HG03175 (cell line): ENCODE results near the gene KCNC3.

Experiments used
- ATAC-seq: cut with Tn5 transposase; IDR thresholded peaks from one replicate; pipeline ENCODE4 v1.9.1; 2021; ENCODE audit warnings: mild to moderate bottlenecking, moderate library complexity; ENCODE audit not compliant: unreplicated experiment

KCNC3 gene

DNA sequence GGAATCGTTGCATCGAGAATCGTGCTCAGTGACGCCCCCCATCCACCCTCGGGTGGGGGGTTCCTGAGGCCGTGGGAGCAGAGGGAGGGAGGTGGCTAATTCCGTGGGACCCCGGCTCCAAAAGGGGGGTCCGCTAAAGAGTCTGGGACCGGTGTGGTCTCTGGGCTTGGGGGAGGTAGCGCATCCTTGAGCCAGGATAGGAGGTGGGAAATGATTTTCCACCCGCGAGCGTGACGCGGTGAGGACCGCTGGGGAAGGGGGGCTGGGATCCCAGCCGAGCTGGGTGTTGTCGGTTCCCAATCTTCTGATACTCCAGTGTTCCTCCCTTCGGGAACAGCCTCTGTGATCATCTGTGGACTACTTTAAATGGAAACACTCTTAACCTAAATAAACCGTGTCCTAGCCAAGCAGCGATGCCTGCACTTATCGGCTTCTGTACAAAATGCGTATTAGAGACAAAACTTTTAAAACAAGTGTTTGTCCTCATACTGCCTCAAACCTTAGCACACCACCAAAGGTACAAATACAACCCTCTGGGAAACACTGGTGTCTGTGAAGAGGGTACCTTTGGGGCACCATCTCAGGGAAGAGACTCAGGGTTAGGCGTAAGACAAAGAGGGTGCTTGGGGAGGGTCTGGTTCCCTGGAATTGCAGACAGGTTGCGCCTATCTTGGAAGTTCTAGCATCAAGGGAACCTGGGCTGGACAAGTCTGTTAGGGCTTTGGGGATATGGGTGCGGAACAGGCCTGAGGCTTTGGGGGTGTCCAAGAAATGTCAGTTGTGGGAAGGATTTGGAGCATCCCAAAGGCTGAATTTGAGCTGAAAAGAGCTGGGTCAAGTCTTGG lies 16.0 kb downstream of the KCNC3 start:
- no peak for ATAC-seq

DNA sequence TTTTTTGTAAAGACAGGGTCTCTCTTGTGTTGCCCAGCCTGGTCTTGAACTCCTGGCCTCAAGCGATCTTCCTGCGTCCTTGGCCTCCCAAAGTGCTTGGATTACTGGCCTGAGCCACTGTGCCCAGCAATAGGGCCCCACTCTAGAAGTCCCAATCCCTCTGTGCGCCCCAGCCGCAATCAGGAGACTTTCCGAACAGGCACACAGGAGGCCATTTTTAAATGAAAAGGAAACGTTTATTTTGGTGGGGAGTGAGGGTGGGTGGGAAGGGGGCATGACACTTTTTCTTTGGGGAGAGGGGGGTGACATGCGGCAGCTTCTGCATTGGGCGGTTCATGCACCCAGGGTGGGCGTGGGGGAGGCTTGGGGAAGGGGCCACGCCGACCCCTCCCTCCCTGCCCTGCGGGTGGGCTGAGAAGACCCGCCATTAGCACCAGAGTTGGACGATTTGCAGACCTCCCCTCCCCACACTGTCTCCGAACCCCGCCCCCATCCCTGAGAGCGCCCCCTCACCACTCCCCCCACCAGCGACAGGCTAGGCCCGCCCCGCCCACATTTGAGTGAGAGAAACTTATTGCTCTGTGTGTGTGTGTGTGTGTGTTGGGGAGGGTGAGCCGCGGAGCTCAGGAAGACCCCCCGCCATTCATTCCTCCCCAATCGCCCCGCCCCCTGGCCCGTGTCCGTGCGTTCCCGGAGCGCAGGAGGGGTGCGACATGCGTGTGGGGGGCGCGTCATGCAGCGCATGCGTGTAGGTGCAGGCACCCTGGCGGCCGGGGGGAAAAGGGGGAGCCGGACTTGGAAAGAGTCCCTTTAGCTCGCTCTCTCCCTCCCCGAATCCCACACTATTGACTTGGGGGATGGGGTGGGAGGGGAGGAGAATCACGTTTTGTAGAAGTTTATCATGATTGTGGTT lies 17.2 kb downstream of the KCNC3 start:
- ATAC-seq: no peak

DNA sequence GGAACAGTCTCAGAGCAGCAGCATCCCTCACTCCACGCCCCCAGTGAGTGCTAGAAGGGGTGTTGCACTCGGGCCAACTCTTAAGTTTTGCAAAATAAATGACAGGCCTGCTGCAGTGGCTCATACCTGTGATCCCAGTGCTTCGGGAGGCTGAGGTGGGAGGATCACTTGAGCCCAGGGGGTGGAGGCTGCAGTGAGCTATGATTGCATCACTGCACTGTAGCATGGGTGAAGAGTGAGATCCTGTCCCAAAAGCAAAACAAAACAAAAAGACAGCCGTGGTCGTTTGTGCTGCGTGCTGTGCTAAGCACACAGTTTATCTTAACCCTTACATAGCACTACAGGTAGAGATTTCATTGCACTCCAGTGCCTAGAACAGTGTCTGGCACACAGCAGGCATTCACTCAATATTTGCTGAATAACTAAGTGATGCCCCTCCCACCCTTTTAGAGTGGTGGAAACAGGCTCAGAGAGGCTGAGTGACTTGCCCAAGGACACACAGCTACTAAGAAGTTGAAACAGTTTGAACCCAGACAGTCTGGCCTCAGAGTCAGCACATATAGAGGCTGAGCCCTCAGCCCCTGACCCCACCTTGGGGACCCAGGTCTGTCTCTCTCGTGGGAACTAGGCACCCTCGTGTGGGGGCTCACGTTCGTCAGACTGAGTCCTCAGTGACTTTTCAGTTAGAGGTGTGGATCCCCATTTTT lies 18.3 kb downstream of the KCNC3 start:
- ATAC-seq: no peak

DNA sequence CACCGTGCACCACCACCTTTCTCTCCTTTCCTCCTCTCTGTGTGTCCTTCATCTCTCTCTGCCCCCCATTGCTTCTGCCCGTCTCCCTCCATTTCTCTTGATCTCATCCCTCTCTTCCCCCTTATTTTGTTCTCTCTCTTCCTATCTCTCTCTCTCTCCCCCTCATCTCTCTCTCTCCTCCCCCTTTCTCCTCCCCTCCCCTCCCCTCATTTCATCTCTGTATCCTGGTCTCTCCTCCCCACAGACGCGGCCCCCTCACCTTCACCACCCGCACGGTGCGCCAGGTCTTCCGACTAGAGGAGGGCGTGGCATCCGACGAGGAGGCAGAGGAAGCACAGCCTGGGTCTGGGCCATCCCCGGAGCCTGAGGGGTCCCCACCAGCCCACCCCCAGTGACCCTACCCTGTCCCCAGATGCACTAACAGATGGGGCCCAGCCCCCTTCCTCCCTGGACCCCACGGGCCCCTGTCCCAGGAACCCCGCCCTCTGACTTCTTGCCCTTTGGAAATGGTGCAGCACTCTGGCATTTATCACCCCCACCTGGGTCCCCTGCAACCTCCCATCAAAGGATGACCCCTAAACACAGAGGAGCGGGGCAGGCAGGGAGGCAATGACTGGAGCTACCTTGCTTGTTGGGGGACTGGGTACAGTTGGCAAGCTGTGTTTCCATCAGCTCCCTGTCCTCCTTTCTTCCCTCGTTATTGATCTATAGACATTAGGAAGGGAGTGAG lies 19.6 kb downstream of the KCNC3 start:
- ATAC-seq: no peak

DNA sequence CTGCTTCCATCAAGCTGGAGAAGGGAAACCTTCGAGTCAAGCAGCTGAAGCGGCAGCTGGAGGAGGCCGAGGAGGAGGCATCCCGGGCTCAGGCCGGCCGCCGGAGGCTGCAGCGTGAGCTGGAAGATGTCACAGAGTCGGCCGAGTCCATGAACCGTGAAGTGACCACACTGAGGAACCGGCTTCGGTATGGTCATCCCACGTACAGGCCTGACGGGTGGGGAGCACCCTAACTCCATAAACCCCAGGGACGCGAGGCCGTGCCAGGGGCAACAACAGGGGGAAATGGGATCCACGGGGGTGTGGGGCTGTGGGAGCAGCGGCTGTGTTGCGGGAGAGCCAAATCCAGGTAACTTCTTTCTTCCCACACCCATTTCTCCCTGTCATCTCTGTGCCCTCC lies 20.2 kb downstream of the KCNC3 start:
- ATAC-seq: no peak

DNA sequence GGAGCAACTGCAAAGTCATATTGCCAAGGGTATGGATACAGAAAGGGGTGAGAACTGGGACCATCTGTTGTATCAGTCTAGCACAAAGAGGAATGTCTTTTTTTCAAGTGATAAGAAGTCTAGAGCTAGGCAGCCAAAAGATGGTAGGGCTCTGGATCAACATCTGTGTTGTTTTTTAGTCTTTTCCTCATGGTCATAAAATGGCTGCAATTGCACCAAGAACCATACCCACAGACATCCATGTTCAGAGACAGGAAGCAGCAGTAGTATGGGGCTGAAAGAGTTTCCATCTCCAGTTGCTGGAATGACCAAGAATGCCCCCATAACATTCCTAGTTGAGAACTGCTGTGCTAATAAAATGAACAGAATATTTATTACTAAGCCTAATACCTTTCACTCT lies 25.6 kb downstream of the KCNC3 start:
- no peak for ATAC-seq

DNA sequence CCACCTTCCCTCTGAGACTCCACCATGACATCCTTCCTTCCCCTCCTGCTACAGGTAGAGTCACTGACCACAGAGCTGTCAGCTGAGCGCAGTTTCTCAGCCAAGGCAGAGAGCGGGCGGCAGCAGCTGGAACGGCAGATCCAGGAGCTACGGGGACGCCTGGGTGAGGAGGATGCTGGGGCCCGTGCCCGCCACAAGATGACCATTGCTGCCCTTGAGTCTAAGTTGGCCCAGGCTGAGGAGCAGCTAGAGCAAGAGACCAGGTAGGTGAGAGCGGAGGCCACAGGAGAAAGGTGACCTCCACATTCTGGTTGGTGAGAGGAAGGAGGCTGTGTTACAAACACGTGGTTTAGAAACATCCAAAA lies 27.6 kb downstream of the KCNC3 start:
- no peak for ATAC-seq

DNA sequence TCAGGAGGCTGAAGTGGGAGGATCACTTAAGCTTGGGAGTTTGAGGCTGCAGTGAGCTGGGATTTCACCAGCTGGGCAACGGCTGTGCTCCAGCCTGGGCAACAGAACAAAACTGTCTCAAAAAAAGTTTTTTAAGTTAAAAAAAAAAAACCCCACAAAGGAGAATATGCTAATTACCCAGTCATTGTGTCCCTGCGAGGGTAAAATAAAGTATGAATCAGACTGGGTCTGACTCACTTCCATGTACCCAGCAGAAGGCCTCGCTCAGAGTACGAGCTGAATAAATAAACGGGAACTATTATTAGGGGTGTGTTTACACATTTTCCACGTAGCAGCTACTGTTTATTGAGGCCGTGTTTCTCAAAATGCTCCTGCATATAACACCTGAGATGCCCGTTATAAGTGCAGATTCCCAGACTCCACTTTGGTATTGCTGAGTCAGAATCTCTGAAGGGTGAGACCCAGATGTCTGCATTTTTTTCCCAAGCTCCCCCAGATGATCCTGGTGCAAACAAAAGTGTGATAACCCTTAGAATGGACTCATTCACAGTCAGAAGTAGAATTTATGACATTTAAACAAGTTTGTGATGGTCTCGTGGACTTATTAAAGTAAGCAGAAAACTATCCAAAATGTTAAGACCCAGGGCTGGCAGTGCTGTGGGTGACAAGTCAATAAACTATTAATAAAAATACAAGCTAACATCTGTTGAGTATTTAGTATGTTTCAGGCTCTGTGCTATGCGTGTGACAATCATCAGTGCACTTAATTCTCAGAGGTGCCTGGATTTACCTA lies 28.2 kb downstream of the KCNC3 start:
- ATAC-seq: no peak

DNA sequence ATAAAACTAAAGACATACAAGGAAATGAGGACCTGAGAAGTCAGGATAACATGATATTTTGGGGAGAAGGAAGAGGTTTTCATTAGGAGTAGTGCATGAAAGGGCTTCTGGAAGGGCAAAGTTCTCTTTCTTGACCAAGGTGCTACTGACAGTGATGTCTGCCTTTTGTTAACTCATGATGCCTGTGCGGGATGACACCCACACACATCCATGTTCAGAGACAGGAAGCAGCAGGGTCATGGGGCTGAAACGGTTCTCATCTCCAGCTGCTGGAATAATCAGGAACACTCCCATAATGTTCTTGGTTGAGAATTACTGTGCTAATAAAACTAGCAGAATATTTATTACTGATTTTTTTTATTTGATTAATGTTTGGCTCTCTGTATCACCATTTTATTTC lies 29.1 kb downstream of the KCNC3 start:
- no peak for ATAC-seq

DNA sequence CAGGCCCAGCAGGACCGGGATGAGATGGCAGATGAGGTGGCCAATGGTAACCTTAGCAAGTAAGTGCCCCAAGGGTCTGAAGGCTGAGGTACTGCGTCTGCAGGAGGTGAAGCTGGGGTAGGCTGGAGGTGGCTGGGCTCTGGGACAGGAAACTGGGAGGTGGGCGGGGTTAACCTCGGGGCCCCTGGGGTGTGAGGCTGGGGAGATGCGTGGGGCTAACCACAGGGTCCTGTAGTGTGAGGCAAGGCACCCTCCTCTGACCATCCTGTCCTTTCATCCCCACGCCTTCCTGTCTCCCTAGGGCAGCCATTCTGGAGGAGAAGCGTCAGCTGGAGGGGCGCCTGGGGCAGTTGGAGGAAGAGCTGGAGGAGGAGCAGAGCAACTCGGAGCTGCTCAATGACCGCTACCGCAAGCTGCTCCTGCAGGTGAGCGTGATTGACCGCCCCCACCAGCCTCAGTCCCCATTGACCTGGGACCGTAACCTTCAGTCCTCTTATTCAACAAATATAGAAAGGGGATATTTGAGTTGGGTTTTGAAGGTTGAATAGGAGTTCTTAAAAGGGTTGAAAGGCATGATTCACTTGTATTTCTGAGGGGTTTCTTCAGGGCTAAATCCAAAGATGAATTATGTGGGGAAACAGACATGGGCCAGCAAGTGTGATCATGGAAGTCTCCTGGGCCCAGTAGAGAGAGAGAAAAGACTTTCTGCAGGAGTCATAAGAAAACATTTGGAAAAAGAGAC lies 35.7 kb downstream of the KCNC3 start:
- no peak for ATAC-seq

DNA sequence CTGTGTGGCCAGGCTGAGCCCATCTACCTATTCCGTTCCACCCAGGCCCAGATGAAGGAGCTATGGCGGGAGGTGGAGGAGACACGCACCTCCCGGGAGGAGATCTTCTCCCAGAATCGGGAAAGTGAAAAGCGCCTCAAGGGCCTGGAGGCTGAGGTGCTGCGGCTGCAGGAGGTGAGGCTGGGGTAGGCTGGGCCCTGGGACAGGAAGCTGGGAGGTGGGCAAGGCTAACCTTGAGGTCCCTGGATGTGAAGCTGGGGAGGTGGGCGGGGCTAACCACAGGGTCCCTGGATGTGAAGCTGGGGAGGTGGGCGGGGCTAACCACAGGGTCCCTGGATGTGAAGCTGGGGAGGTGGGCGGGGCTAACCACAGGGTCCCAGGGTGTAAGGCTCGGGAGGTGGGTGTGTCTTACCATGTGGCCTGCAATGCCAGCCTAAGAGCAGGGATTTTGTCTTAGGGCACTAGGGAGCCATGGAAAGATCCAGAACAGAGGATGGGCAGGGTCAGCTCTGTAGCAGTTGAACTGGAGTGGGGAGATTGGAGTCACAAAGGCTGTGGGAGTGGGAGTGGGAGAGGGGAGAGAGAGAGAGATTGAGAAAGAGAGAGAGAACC lies 36.9 kb downstream of the KCNC3 start:
- ATAC-seq: no peak

DNA sequence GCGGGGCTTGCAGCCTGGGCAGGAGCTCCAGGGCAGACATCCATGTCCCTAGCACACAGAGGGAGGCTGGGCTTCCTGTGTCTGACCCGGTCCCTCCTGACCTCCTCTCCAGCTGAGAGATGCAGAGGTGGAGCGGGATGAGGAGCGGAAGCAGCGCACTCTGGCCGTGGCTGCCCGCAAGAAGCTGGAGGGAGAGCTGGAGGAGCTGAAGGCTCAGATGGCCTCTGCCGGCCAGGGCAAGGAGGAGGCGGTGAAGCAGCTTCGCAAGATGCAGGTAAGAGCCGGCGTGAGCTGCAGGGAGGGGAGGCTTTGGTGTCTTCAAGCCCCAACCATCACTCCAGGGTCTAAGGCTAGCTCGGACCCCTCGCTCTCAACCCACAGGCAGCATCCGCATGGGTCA lies 38.4 kb downstream of the KCNC3 start:
- ATAC-seq: no peak

DNA sequence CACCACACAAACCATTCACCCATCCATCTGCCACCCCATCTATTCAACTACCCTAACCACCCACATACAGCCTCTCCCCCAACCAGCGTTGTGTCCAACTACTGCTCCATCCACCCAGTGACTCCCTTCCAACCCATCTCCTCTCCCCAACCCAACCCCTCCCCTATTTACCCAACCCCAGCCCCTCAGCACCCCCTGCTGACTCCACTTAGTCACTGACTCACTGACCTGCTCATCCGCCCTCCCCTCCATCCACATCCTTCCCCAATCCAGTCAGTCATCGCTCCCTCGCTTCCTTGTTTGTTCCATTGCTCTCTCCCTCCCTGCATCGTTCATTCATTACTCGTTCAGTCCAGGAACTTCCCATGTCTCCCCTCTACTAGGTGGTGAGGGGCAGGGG lies 39.2 kb downstream of the KCNC3 start:
- ATAC-seq: no peak

DNA sequence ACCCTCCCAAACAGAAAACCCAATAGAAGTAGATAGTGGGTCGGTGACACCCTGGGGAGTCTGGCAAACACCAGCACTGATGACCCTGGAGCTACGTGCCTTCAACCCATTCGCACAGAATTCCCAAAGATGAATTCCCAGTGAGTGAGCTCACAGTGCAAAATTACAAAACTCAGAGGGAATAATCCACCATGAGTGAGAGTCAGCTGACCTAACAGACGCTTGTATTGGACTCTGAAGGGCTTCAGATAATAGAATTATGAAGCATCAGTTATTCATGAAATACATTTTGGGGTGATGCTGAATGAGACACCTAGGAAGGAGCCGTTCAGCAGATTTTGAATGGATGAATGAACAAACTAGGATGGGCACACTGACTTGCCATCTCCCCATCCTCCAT lies 40.2 kb downstream of the KCNC3 start:
- ATAC-seq: no peak

DNA sequence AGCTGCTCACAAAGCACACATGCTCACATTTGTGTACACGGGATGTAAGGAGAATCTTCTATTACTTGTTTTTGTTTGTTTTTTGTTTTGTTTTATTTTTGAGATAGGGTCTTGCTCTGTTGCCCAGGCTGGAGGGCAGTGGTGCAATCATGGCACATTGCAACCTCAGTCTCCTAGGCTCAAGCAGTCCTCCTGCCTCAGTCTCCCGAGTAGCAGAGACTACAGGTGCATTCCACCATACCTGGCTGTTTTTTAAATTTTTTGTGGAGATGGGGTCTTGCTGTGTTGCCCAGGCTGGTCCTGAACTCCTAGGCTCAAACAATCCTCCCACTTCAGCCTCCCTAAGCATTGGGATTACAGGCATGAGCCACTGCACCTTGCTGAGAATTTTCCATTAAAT lies 41.8 kb downstream of the KCNC3 start:
- no peak for ATAC-seq

DNA sequence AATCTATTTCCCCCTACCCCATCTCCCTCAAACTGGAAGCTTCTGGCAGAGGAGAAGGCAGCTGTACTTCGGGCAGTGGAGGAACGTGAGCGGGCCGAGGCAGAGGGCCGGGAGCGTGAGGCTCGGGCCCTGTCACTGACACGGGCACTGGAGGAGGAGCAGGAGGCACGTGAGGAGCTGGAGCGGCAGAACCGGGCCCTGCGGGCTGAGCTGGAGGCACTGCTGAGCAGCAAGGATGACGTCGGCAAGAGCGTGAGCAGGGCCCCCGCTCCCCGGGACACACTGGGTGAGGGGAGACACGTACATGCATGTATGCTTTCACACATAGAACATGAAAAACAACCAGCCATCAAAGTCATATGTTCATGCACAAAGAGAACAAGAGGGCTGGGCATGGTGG lies 42.7 kb downstream of the KCNC3 start:
- ATAC-seq: no peak

DNA sequence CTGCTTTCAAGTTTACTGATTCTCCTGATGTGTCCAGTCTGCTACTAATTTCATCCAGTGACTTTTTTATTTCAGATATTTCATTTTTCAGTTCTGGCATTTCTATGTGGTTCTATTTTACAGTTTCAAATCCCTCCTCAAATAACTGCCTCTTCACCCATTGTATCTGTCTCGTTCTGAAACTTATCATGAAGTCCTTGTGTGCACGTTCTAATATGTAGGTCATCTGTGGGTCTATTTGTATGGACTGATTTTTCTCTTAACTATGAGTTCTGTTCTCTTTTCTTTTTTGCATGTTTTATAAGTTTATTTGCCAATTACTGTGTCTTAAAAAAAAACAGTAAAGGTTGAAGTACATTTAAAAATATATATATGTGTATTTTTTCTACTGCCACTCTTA lies 43.3 kb downstream of the KCNC3 start:
- ATAC-seq: no peak

DNA sequence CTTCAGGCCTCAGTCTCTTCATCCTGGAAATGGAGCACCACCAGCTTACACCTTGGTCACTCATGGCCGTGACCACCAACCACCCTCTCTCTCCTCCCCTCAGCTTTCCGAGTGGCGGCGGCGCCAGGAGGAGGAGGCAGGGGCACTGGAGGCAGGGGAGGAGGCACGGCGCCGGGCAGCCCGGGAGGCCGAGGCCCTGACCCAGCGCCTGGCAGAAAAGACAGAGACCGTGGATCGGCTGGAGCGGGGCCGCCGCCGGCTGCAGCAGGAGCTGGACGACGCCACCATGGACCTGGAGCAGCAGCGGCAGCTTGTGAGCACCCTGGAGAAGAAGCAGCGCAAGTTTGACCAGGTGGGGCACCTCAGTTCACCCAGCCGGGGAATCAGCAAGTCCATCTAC lies 47.7 kb downstream of the KCNC3 start:
- ATAC-seq: no peak

DNA sequence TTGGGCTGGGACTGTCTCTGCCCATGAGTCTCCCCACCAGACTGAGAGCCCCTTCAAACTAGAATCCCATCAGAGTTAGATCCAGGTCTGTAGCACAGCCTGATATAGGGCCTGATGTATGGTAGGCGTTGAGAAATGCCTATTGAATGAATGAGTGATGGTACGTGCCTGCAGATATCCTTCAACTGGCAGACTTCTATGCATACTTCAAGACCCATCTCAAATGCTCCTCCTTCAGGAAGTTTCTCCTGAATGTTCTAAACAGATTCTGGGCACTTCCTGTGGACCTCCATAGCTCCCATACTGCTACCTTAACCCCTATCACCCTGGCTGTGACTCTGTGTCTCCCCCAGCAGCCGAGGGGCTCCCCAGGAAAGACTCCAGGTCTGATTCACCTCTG lies 48.2 kb downstream of the KCNC3 start:
- no peak for ATAC-seq
